Heart right ventricle (tissue), 16 donors: ENCODE results near the gene TRAK1. TPM values are rescaled to one million over a fixed set of nuclear protein-coding genes. Genes with fewer than 3 reads are reported as not detected.
A peak's percentile ranks its signal among the peaks of the same experiment; 100 is the strongest.

Source experiments
- ATAC-seq, 8 donors: fragments of 200-7000 bp; cut with Tn5 transposase; one replicate each; pipeline ENCODE4 v1.9.1; 2020; ENCODE audit warnings: mild to moderate bottlenecking in 8 of 8, moderate library complexity in 8 of 8, moderate number of reproducible peaks in 1 of 8
- DNase-seq, 2 donors: peaks; one replicate each; pipeline ENCODE4 v3.0.0-alpha.2; 2020
- H3K27ac ChIP-seq, 10 donors: fragments of 200-600 bp; sonication (generic) in 2 of 10; one replicate each; pipeline versions ENCODE4 v1.5.0 to v1.8.0; 2020 to 2022; ENCODE audit warnings: mild to moderate bottlenecking in 3 of 10
- H3K27me3 ChIP-seq, 7 donors: fragments of 200-600 bp; one replicate each; pipeline ENCODE4 v1.8.0; 2021 to 2022; ENCODE audit warnings: mild to moderate bottlenecking in 2 of 7
- H3K36me3 ChIP-seq, 9 donors: fragments of 200-600 bp; sonication (generic) in 1 of 9; one replicate each; pipeline versions ENCODE4 v1.5.0 to v1.8.0; 2020 to 2022; ENCODE audit warnings: mild to moderate bottlenecking in 2 of 9
- H3K4me1 ChIP-seq, 9 donors: fragments of 200-600 bp; sonication (generic) in 1 of 9; one replicate each; pipeline versions ENCODE4 v1.5.0 to v1.8.0; 2020 to 2022; ENCODE audit warnings: mild to moderate bottlenecking in 4 of 9
- H3K4me3 ChIP-seq, 10 donors: fragments of 200-600 bp; sonication (generic) in 2 of 10; one replicate each; pipeline versions ENCODE4 v1.5.0 to v1.8.0; 2020 to 2022; ENCODE audit warnings: mild to moderate bottlenecking in 7 of 10, moderate library complexity in 2 of 10
- H3K9me3 ChIP-seq, 11 donors: fragments of 200-600 bp in 10 of 11; sonication (generic) in 2 of 11; one replicate each; pipeline versions ENCODE4 v1.5.0 to v1.8.0; 2013 to 2022; ENCODE audit warnings: mild to moderate bottlenecking in 2 of 11, control low read depth in 1 of 11, moderate library complexity in 1 of 11
- WGBS, 2 donors: extraction: QIAGEN DNeasy Blood & Tissue Kit; methylation state at CpG; one replicate each; pipeline ENCODE4 v1.1.7; 2013; ENCODE audit warnings: inconsistent platforms in 1 of 2; 5-methylcytosine and 5-hydroxymethylcytosine counted together
- intact Hi-C, 10 donors: fragments of 100-400 bp; cut with DNase I; formaldehyde crosslinking; loops; one replicate each; pipeline versions ENCODE4 v1.11.1 to v1.14.2; 2022
- polyA plus RNA-seq, 2 donors: library from polyadenylated mRNA; stranded (reverse); fragments of 200-250 nt; gene quantifications; one replicate each; pipeline ENCODE4 v1.2.3, GENCODE V29; 2013
- total RNA-seq, 10 donors: library from RNA; stranded (reverse); fragmentation: NEBNext Ultra II Directional in 3 of 10; extraction: Animal tissue kit (Norgen Biotek cat#: 25700) in 3 of 10; gene quantifications; one replicate each; pipeline versions ENCODE4 v1.2.1 to v1.2.4, GENCODE V29; 2021 to 2023
- TF ChIP-seq, protein P1 (sequence below), 9 donors: fragments of 200-600 bp; sonication (generic) in 2 of 9; IDR thresholded peaks; one replicate each; pipeline versions ENCODE4 v1.5.0 to v1.8.0; 2021 to 2022; ENCODE audit warnings: antibody characterized with exemption in 9 of 9, mild to moderate bottlenecking in 5 of 9, moderate library complexity in 1 of 9
- donor health status: Arrhythmogenic right ventricular cardiomyopathy.
- donor health status: ischemic (EF 13 %, LVEDD 7.1; RV severe dilation, severe dysfunction).
- donor health status: healthy with polysubstance abuse.
- donor health status: DM: no; HTN: yes; CAD: no.
- donor health status: DM: no; HTN: no; CAD: no.
- donor health status: ischemic (EF 25% LVEDD 6.9; RV normal size, moderate dysfunction).
- donor health status: ischemic (EF 25% LVEDD 5.7; RV mildly dilated, moderate dysfunction).
- donor health status: healthy.
- donor health status: DM: yes; HTN: yes; CAD: no.
- donor health status: Ischemic cardiomyopathy.
- donor health status: ischemic (EF 35%, LVEDD 5.7; RV mildly dilated, moderate dysfunction).
- donor health status: nonischemic (EF 11% LVEDD 7.7; RV severe dilation, severe dysfunction).
- donor health status: DM: yes; HTN: yes; CAD: no.
- donor health status: PGD.
- donor health status: ischemic (EF 29% LVEDD 5.4; RV normal size, mild dysfunction).
- donor health status: nonischemic (EF 23%, LVEDD 6.1; RV moderate dilation, normal function).

Gene TRAK1
- total and polyA plus RNA-seq, 12 donors = 35.5 to 423 (median 303) TPM

DNA sequence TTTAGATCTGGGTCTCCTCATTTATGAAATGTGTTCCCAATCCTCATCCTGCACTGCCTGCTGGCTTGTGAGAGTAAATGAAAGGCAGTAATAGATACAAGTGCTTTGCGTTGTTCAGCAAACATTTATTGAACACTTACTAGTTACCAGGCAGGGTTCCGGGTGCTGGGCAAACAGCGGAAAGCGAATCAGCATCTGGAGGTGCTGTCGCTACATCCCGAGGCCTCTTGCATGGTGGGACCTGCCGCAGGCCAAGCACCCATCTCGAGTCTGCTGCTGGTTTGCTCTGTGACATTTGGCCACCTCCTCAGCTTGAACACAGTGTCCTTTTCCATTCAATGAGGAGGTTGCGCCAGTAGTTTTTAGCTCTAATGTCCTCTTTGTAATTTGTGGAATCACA lies 24.8 kb downstream of the TRAK1 start:
- peaks cover 35 to 73% (median 65%) of the 10 kb centered on the region in 9 donors for H3K4me1 ChIP-seq
- H3K27ac ChIP-seq = peak overlapping the region in 6 of 10 donors; percentile 3 to 75 (median 54)
- peaks cover 0 to 21% (median 0%) of the 10 kb centered on the region in 9 donors for H3K36me3 ChIP-seq
- 94 to 95% methylated on average over 9 of the region's 9 CpGs for WGBS, 2 donors
- H3K27me3 ChIP-seq = no peaks in the 10 kb centered on the region
- DNase-seq (no peak), ATAC-seq (no peak)
- no peaks in the 10 kb centered on the region for H3K9me3 ChIP-seq
- TF ChIP-seq, protein P1, sequence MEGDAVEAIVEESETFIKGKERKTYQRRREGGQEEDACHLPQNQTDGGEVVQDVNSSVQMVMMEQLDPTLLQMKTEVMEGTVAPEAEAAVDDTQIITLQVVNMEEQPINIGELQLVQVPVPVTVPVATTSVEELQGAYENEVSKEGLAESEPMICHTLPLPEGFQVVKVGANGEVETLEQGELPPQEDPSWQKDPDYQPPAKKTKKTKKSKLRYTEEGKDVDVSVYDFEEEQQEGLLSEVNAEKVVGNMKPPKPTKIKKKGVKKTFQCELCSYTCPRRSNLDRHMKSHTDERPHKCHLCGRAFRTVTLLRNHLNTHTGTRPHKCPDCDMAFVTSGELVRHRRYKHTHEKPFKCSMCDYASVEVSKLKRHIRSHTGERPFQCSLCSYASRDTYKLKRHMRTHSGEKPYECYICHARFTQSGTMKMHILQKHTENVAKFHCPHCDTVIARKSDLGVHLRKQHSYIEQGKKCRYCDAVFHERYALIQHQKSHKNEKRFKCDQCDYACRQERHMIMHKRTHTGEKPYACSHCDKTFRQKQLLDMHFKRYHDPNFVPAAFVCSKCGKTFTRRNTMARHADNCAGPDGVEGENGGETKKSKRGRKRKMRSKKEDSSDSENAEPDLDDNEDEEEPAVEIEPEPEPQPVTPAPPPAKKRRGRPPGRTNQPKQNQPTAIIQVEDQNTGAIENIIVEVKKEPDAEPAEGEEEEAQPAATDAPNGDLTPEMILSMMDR (IDR thresholded peaks at IDR 0.05) = no peak
- intact Hi-C loops = loop anchor here in 9 of 10 donors (2.0 to 10.0 kb wide), 4 partner anchors 75 to 1661 kb away; partner anchors contain the start of gene RPL14 (in 1 of the 9)
- no peak overlapping the region for H3K4me3 ChIP-seq

GRCh38 chr3:42116466-42116865 lies 25.3 kb downstream of the TRAK1 start:
- Histone ChIP-seq H3K36me3 (peaks cover 0 to 21% (median 0%) of the 10 kb centered on the region in 9 donors), H3K4me3 (no peak overlapping the region), H3K4me1 (peaks cover 35 to 75% (median 67%) of the 10 kb centered on the region in 9 donors), H3K27ac (peak overlapping the region in 4 of 10 donors; percentile 20 to 75 (median 62)), H3K27me3 (no peaks in the 10 kb centered on the region), H3K9me3 (no peaks in the 10 kb centered on the region)
- ATAC-seq (no peak), DNase-seq (no peak)
- WGBS, 2 donors = 93 to 98% methylated on average over 1 of the region's 1 CpG
- TF ChIP-seq, protein P1 (IDR thresholded peaks at IDR 0.05) = no peak
- intact Hi-C loops = loop anchor here in 9 of 10 donors (2.0 to 10.0 kb wide), 4 partner anchors 74 to 1662 kb away; partner anchors contain the start of gene RPL14 (in 1 of the 9)

DNA sequence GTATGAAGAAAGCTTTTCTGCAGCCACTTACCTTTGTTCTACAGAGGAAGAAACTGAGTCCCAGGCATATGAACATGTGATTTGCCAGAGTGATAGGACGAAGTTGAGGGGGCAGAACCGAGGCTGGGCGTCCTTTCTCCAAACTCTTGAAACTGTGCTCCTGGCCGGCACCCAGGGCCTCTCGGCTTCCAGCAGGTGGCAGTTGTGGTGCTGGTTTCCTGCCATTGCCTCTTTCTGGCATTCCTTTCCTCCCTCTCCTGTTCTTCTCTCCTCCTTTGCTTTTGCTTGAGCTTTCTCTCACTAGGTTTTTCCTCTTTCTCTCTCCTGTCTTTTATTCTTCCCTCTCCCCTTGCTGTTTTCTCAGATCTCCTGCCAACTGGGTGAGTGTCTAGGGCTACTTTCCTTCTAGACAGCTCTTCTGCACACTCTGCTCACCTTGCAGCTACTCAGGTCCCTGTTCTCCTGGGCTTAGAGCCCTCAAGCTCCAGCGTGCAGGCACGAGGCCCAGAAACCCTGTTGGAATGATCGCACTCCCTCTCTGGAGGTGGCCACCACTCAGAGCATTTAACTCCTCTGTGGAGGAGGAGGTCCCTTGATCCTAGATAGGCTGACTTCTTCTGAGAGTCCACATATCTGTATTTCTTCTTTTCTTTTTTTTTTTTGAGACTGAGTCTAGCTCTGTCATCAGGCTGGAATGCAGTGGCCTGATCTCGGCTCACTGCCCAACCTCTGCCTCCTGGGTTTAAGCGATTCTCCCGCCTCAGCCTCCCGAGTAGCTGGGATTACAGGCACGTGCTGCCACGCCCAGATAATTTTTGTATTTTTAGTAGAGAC lies 26.2 kb downstream of the TRAK1 start:
- TF ChIP-seq, protein P1 (IDR thresholded peaks at IDR 0.05) = peak; percentile 28 to 67 (median 46)
- ATAC-seq (peak; percentile 10 to 43 (median 31)), DNase-seq (peak; percentile 40 to 46)
- Histone ChIP-seq H3K4me3 (no peak overlapping the region), H3K9me3 (no peaks in the 10 kb centered on the region), H3K27me3 (no peaks in the 10 kb centered on the region), H3K4me1 (peaks cover 39 to 85% (median 76%) of the 10 kb centered on the region in 9 donors), H3K36me3 (peaks cover 0 to 21% (median 0%) of the 10 kb centered on the region in 9 donors), H3K27ac (peak overlapping the region in 8 of 10 donors; percentile 5 to 75 (median 43))
- intact Hi-C loops = loop anchor here (1.0 to 10.0 kb wide), 5 partner anchors 73 to 1663 kb away; partner anchors contain the start of gene RPL14 (in 1 of the 10)
- 26 to 29% methylated on average over 14 of the region's 14 CpGs for WGBS, 2 donors

DNA sequence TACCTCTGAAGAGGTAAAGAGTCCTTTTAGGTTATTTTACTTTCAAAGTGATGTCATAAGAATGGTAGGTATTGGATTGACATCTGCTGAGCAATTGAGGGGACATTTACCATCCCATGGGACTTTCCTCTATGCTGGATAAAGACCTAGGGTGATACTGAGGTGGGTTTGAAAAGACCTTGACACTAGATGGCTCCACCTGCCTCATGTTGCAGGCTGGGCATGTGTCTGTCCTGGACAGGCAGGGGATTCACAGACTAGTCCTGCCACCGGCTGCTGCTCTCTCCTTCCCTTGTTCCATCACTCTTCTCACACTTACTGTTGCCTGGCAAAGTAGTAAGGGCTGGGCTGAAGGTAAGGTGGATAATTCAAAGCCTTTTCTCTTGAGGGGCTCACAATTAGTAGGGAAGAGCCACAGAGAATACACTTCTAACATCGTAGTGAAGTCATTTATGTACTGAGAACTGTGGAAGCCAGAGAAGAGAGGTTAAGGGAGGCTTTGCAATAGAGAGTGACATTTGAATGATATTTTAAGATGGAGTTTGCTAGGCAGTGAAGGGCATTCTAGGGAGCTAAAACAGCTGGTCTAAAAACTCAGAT lies 27.7 kb downstream of the TRAK1 start:
- H3K4me1 ChIP-seq = peaks cover 49 to 99% (median 85%) of the 10 kb centered on the region in 9 donors
- peak overlapping the region in 6 of 10 donors; percentile 9 to 71 (median 49) for H3K27ac ChIP-seq
- H3K4me3 ChIP-seq = no peak overlapping the region
- TF ChIP-seq, protein P1 (IDR thresholded peaks at IDR 0.05) = peak in 7 of 9 donors; percentile 34 to 54 (median 47)
- intact Hi-C loops = loop anchor here in 8 of 10 donors (1.0 to 10.0 kb wide), 4 partner anchors 72 to 1664 kb away; partner anchors contain the start of gene RPL14 (in 1 of the 8)
- peaks cover 0 to 17% (median 0%) of the 10 kb centered on the region in 9 donors for H3K36me3 ChIP-seq
- H3K27me3 ChIP-seq = no peaks in the 10 kb centered on the region
- H3K9me3 ChIP-seq = no peaks in the 10 kb centered on the region
- DNase-seq = no peak
- ATAC-seq = peak; percentile 24 to 70 (median 53)
- 49 to 51% methylated on average over 2 of the region's 2 CpGs for WGBS, 2 donors
